OCI-LY7 (cell line): Measurements from ENCODE around the gene TXNRD1.

Experiments
- CTCF ChIP-seq: fragments of 200-600 bp; sonication (generic); conservative IDR thresholded peaks from 2 replicates; pipeline ENCODE4 v1.5.1; 2014; ENCODE audit warnings: mild to moderate bottlenecking, antibody characterized with exemption, low read length, moderate library complexity, mixed read lengths
- EZH2phosphoT487 ChIP-seq: fragments of 200-600 bp; sonication (generic); IDR thresholded peaks from 2 replicates; pipeline ENCODE4 v1.6.1; 2018; ENCODE audit warnings: low read depth, borderline replicate concordance, mild to moderate bottlenecking, mixed run types, antibody characterized with exemption, low read length, moderate library complexity, mixed read lengths

GRCh38 chr12:104272938-104273337 lies 57.4 kb downstream of the TXNRD1 start:
- TF ChIP-seq CTCF, result no peak
- no peak for TF ChIP-seq EZH2phosphoT487
